NCI-H2196 (cell line): Measurements from ENCODE around the gene GPC1.

Experiments
- DNase-seq: peaks from one replicate; lab custom pipeline; 2025; ENCODE audit not compliant: unreplicated experiment; lab: John Stamatoyannopoulos, UW

Gene GPC1

GRCh38 chr2:240397542-240397916 is 37.9 kb upstream of the GPC1 start:
- DNase-seq: no peak

- DNase-seq: no peak
Observed at GRCh38 chr2:240397924-240398645, 37.4 kb upstream of the GPC1 start.

- no peak for DNase-seq
Observed at GRCh38 chr2:240398661-240399267, 36.7 kb upstream of the GPC1 start.

- no peak for DNase-seq
Observed at GRCh38 chr2:240399419-240400324, 35.8 kb upstream of the GPC1 start.

GRCh38 chr2:240400371-240401161 is 34.9 kb upstream of the GPC1 start:
- no peak for DNase-seq

- DNase-seq: no peak
Observed at GRCh38 chr2:240401308-240401707, 34.2 kb upstream of the GPC1 start.

- DNase-seq: no peak
Observed at GRCh38 chr2:240401781-240402551, 33.5 kb upstream of the GPC1 start.

GRCh38 chr2:240402566-240403272 is 32.7 kb upstream of the GPC1 start:
- no peak for DNase-seq

GRCh38 chr2:240403396-240404104 is 31.9 kb upstream of the GPC1 start:
- DNase-seq: no peak

- no peak for DNase-seq
Observed at GRCh38 chr2:240404174-240404852, 31.1 kb upstream of the GPC1 start.

- no peak for DNase-seq
Observed at GRCh38 chr2:240405133-240405532, 30.3 kb upstream of the GPC1 start.

- no peak for DNase-seq
Observed at GRCh38 chr2:240405684-240406313, 29.7 kb upstream of the GPC1 start.

GRCh38 chr2:240407090-240407489 is 28.4 kb upstream of the GPC1 start:
- no peak for DNase-seq

GRCh38 chr2:240410004-240410403 is 25.5 kb upstream of the GPC1 start:
- DNase-seq: no peak

GRCh38 chr2:240410808-240411207 is 24.7 kb upstream of the GPC1 start:
- DNase-seq: no peak

GRCh38 chr2:240411261-240412160 is 24.0 kb upstream of the GPC1 start:
- DNase-seq: no peak
